HepG2 (cell line): ENCODE results near the gene SLC35A1. TPM values are rescaled to one million over a fixed set of nuclear protein-coding genes. Genes with fewer than 3 reads are reported as not detected.

ENCODE experiments used
- AGO1 ChIP-seq: fragments of 200-400 bp; formaldehyde crosslinking; IDR thresholded peaks from 2 replicates; pipeline ENCODE4 v1.6.1; 2017; ENCODE audit warnings: mild to moderate bottlenecking, low read depth, low read length, moderate library complexity; ENCODE audit not compliant: poor library complexity, severe bottlenecking
- GFI1 ChIP-seq: sonication (generic); formaldehyde crosslinking; IDR thresholded peaks from 2 replicates; pipeline ENCODE4 v1.5.0; 2020; ENCODE audit warnings: missing genetic modification reagents, mild to moderate bottlenecking, borderline replicate concordance
- HHEX ChIP-seq: IDR thresholded peaks from 2 replicates; pipeline ENCODE4 v1.6.1; 2016; ENCODE audit warnings: control low read depth
- HMG20B ChIP-seq: conservative IDR thresholded peaks from 2 replicates; pipeline ENCODE4 v1.6.1; 2016; ENCODE audit warnings: missing genetic modification reagents, missing compliant biosample characterization
- MTA3 ChIP-seq: sonication (generic); formaldehyde crosslinking; IDR thresholded peaks from 2 replicates; pipeline ENCODE4 v1.4.0; 2020; ENCODE audit warnings: missing genetic modification reagents
- MXI1 ChIP-seq: IDR thresholded peaks from 3 replicates; pipeline ENCODE4 v1.6.1; 2012; ENCODE audit warnings: low read depth, low read length, inconsistent platforms, borderline replicate concordance
- MZF1 ChIP-seq: sonication (generic); formaldehyde crosslinking; IDR thresholded peaks from 2 replicates; pipeline ENCODE4 v1.8.1; 2023; ENCODE audit warnings: mild to moderate bottlenecking, missing genetic modification reagents, borderline replicate concordance
- POLR2AphosphoS2 ChIP-seq: IDR thresholded peaks from 2 replicates; pipeline ENCODE4 v1.6.1; 2011; ENCODE audit warnings: low read depth, low read length, improper control_type of control experiment
- SATB2 ChIP-seq: sonication (generic); formaldehyde crosslinking; IDR thresholded peaks from 2 replicates; pipeline ENCODE4 v1.5.0; 2020; ENCODE audit warnings: missing genetic modification reagents
- ZNF264 ChIP-seq: sonication (generic); formaldehyde crosslinking; IDR thresholded peaks from 2 replicates; pipeline ENCODE4 v1.4.0; 2020; ENCODE audit warnings: missing genetic modification reagents
- ZNF331 ChIP-seq: sonication (generic); formaldehyde crosslinking; IDR thresholded peaks from 2 replicates; pipeline ENCODE4 v1.4.0; 2020; ENCODE audit warnings: missing genetic modification reagents
- ZNF552 ChIP-seq: sonication (generic); formaldehyde crosslinking; IDR thresholded peaks from 2 replicates; pipeline ENCODE4 v1.9.0; 2022; ENCODE audit warnings: missing genetic modification reagents, mild to moderate bottlenecking, borderline replicate concordance
- ZNF670 ChIP-seq: sonication (generic); formaldehyde crosslinking; IDR thresholded peaks from 2 replicates; pipeline ENCODE4 v1.8.0; 2022; ENCODE audit warnings: mild to moderate bottlenecking, missing genetic modification reagents, borderline replicate concordance
- polyA plus RNA-seq, 8 experiments: library from polyadenylated mRNA; depleted of rRNA in 3 of 8; stranded (reverse) in 7 of 8; unstranded in 1 of 8; fragments of >200 nt; fragmentation: Illumina TruSeq in 4 of 8; extraction: Trizol in 4 of 8; gene quantifications; 2 replicates each; pipeline versions ENCODE4 v1.2.1 to v1.2.3, GENCODE V29; 2011 to 2016; ENCODE audit warnings: low read depth in 4 of 8, missing spikeins in 1 of 8, mixed read lengths in 1 of 8; ENCODE audit not compliant: insufficient read depth in 1 of 8
- total RNA-seq, 5 experiments: library from RNA; depleted of rRNA; stranded (reverse); fragments of >200 nt; fragmentation: Illumina TruSeq; extraction: Trizol; gene quantifications; 2 replicates each; pipeline ENCODE4 v1.2.3, GENCODE V29; 2016; ENCODE audit warnings: low read depth in 1 of 5
- TF ChIP-seq, protein P1 (sequence below): sonication (generic); formaldehyde crosslinking; conservative IDR thresholded peaks from 2 replicates; pipeline ENCODE4 v1.4.0; 2020; ENCODE audit warnings: missing genetic modification reagents
- TF ChIP-seq, protein P2 (sequence below): sonication (generic); formaldehyde crosslinking; IDR thresholded peaks from 2 replicates; pipeline ENCODE4 v1.5.0; 2020; ENCODE audit warnings: mild to moderate bottlenecking, missing genetic modification reagents
- TF ChIP-seq, protein P3 (sequence below): sonication (generic); formaldehyde crosslinking; IDR thresholded peaks from 2 replicates; pipeline ENCODE4 v1.5.0; 2020; ENCODE audit warnings: missing genetic modification reagents
- TF ChIP-seq, protein P4 (sequence below): fragments of 450-650 bp; IDR thresholded peaks from 2 replicates; pipeline ENCODE4 v1.6.1; 2017; ENCODE audit warnings: mild to moderate bottlenecking
- TF ChIP-seq, protein P5 (sequence below): sonication (generic); formaldehyde crosslinking; IDR thresholded peaks from 2 replicates; pipeline ENCODE4 v1.4.0; 2020; ENCODE audit warnings: missing genetic modification reagents, mild to moderate bottlenecking, borderline replicate concordance

Gene SLC35A1
- total and polyA plus RNA-seq, 2 of the 13 experiments (the other 11 are each of a cell fraction or from before 2014, with no cell fraction given) = 24.8 to 25.1 TPM

DNA sequence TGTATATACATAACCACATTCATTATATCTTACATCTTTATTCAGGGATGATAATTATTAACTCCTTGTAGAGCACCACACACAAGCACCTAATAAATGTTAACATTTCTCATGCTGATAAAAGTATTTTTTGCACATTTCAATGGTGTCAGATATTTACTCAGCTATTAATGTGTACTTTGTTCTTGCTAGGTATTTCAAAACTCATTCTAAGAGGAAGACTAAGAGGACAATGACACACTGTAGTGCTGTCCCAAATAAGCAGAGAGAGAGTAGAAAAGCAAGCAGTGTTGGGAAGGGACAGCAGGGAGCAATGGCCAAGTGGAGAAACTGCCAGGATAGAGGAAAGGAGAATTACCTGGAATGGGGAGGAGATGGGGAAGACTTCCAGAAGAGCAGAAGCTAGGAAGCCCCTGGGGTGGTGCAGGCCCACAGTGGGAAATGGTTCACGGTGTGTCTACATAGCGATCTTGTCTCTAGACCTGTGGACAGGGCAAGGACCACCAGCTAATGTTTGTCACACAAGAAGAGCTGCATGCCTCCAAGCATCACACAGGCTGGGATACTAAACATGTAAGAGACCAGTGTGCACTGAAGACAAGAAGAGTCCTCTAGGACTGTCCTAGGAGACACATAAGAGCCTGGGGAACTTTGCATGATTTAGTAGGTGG, 61.7 kb downstream of the SLC35A1 start (continued):
- TF ChIP-seq, protein P1, sequence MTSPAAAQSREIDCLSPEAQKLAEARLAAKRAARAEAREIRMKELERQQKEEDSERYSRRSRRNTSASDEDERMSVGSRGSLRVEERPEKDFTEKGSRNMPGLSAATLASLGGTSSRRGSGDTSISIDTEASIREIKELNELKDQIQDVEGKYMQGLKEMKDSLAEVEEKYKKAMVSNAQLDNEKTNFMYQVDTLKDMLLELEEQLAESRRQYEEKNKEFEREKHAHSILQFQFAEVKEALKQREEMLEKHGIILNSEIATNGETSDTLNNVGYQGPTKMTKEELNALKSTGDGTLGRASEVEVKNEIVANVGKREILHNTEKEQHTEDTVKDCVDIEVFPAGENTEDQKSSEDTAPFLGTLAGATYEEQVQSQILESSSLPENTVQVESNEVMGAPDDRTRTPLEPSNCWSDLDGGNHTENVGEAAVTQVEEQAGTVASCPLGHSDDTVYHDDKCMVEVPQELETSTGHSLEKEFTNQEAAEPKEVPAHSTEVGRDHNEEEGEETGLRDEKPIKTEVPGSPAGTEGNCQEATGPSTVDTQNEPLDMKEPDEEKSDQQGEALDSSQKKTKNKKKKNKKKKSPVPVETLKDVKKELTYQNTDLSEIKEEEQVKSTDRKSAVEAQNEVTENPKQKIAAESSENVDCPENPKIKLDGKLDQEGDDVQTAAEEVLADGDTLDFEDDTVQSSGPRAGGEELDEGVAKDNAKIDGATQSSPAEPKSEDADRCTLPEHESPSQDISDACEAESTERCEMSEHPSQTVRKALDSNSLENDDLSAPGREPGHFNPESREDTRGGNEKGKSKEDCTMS (CRISPR knock-in tag) = no peak
- TF ChIP-seq MZF1 (CRISPR knock-in tag) = no peak
- TF ChIP-seq, protein P2, sequence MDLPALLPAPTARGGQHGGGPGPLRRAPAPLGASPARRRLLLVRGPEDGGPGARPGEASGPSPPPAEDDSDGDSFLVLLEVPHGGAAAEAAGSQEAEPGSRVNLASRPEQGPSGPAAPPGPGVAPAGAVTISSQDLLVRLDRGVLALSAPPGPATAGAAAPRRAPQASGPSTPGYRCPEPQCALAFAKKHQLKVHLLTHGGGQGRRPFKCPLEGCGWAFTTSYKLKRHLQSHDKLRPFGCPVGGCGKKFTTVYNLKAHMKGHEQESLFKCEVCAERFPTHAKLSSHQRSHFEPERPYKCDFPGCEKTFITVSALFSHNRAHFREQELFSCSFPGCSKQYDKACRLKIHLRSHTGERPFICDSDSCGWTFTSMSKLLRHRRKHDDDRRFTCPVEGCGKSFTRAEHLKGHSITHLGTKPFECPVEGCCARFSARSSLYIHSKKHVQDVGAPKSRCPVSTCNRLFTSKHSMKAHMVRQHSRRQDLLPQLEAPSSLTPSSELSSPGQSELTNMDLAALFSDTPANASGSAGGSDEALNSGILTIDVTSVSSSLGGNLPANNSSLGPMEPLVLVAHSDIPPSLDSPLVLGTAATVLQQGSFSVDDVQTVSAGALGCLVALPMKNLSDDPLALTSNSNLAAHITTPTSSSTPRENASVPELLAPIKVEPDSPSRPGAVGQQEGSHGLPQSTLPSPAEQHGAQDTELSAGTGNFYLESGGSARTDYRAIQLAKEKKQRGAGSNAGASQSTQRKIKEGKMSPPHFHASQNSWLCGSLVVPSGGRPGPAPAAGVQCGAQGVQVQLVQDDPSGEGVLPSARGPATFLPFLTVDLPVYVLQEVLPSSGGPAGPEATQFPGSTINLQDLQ = no peak
- TF ChIP-seq, protein P3, sequence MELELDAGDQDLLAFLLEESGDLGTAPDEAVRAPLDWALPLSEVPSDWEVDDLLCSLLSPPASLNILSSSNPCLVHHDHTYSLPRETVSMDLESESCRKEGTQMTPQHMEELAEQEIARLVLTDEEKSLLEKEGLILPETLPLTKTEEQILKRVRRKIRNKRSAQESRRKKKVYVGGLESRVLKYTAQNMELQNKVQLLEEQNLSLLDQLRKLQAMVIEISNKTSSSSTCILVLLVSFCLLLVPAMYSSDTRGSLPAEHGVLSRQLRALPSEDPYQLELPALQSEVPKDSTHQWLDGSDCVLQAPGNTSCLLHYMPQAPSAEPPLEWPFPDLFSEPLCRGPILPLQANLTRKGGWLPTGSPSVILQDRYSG (CRISPR knock-in tag) = no peak
- peak; percentile 65; the same call in 1 of the 2 replicates for TF ChIP-seq HMG20B
- peak; percentile 89; the same call in 1 of the 2 replicates for TF ChIP-seq SATB2
- TF ChIP-seq MXI1 = no peak
- no peak for TF ChIP-seq HHEX (CRISPR knock-in tag)
- TF ChIP-seq, protein P4, sequence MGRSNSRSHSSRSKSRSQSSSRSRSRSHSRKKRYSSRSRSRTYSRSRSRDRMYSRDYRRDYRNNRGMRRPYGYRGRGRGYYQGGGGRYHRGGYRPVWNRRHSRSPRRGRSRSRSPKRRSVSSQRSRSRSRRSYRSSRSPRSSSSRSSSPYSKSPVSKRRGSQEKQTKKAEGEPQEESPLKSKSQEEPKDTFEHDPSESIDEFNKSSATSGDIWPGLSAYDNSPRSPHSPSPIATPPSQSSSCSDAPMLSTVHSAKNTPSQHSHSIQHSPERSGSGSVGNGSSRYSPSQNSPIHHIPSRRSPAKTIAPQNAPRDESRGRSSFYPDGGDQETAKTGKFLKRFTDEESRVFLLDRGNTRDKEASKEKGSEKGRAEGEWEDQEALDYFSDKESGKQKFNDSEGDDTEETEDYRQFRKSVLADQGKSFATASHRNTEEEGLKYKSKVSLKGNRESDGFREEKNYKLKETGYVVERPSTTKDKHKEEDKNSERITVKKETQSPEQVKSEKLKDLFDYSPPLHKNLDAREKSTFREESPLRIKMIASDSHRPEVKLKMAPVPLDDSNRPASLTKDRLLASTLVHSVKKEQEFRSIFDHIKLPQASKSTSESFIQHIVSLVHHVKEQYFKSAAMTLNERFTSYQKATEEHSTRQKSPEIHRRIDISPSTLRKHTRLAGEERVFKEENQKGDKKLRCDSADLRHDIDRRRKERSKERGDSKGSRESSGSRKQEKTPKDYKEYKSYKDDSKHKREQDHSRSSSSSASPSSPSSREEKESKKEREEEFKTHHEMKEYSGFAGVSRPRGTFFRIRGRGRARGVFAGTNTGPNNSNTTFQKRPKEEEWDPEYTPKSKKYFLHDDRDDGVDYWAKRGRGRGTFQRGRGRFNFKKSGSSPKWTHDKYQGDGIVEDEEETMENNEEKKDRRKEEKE = no peak
- peak; percentile 78 for TF ChIP-seq GFI1 (CRISPR knock-in tag)
- no peak for TF ChIP-seq ZNF552 (CRISPR knock-in tag)
- TF ChIP-seq POLR2AphosphoS2 = no peak
- no peak for TF ChIP-seq ZNF264
- no peak for TF ChIP-seq AGO1
- TF ChIP-seq MTA3 = no peak
- TF ChIP-seq, protein P5, sequence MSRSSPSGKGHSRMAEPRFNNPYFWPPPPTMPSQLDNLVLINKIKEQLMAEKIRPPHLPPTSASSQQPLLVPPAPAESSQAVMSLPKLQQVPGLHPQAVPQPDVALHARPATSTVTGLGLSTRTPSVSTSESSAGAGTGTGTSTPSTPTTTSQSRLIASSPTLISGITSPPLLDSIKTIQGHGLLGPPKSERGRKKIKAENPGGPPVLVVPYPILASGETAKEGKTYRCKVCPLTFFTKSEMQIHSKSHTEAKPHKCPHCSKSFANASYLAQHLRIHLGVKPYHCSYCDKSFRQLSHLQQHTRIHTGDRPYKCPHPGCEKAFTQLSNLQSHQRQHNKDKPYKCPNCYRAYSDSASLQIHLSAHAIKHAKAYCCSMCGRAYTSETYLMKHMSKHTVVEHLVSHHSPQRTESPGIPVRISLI (CRISPR knock-in tag) = peak; percentile 72; the same call in 1 of the 2 replicates
- TF ChIP-seq ZNF670 (CRISPR knock-in tag) = no peak
- TF ChIP-seq ZNF331 = peak; percentile 68; the same call in 1 of the 2 replicates
